ENCODE data around the gene NAPG.
"Not testable (repeated sequence)": the region's sequence is repeated elsewhere in the genome, so short reads cannot be mapped to it uniquely, and the experiment has no call there.

NAPG gene

GRCh38 chr18:10556251-10556650, 30.4 kb downstream of the NAPG start:
- not testable (repeated sequence) for DNase-seq

GRCh38 chr18:10557085-10557677, 31.4 kb downstream of the NAPG start:
- no peak for DNase-seq

GRCh38 chr18:10558243-10558966, 32.6 kb downstream of the NAPG start:
- no peak for DNase-seq

GRCh38 chr18:10558967-10559298, 33.1 kb downstream of the NAPG start:
- DNase-seq = no peak

- peak; percentile 48 for DNase-seq
Measured at GRCh38 chr18:10559553-10560451, 34.0 kb downstream of the NAPG start.

GRCh38 chr18:10560452-10561045, 34.7 kb downstream of the NAPG start:
- DNase-seq = peak; percentile 58

GRCh38 chr18:10562773-10563160, 36.9 kb downstream of the NAPG start:
- DNase-seq = no peak

GRCh38 chr18:10563886-10564285, 38.1 kb downstream of the NAPG start:
- peak; percentile 68 for DNase-seq

GRCh38 chr18:10564975-10565773, 39.3 kb downstream of the NAPG start:
- DNase-seq = no peak

GRCh38 chr18:10565835-10566234, 40.0 kb downstream of the NAPG start:
- DNase-seq = no peak

GRCh38 chr18:10566390-10566789, 40.6 kb downstream of the NAPG start:
- no peak for DNase-seq

GRCh38 chr18:10569941-10570340, 44.1 kb downstream of the NAPG start:
- DNase-seq = not testable (repeated sequence)

- no peak for DNase-seq
Measured at GRCh38 chr18:10570622-10571021, 44.8 kb downstream of the NAPG start.

GRCh38 chr18:10571537-10571936, 45.7 kb downstream of the NAPG start:
- no peak for DNase-seq

GRCh38 chr18:10573261-10573660, 47.4 kb downstream of the NAPG start:
- not testable (repeated sequence) for DNase-seq

- not testable (repeated sequence) for DNase-seq
Measured at GRCh38 chr18:10574412-10574811, 48.6 kb downstream of the NAPG start.

- DNase-seq = not testable (repeated sequence)
Measured at GRCh38 chr18:10577842-10578572, 52.2 kb downstream of the NAPG start.

- DNase-seq = not testable (repeated sequence)
Measured at GRCh38 chr18:10578573-10578899, 52.7 kb downstream of the NAPG start.

GRCh38 chr18:10579079-10579867, 53.4 kb downstream of the NAPG start:
- no peak for DNase-seq

GRCh38 chr18:10580215-10580614, 54.4 kb downstream of the NAPG start:
- no peak for DNase-seq

GRCh38 chr18:10585260-10585659, 59.4 kb downstream of the NAPG start:
- DNase-seq = no peak

All from NCI-H2171 (cell line).